ENCODE data around the gene CSMD2. TPM values are rescaled to one million over a fixed set of nuclear protein-coding genes. Genes with fewer than 3 reads are reported as not detected.

CSMD2 gene
- total RNA-seq, 1 donor from 2014 or later: 0.55 TPM

GRCh38 chr1:33602271-33602670, 562.8 kb downstream of the CSMD2 start:
- no peaks in the 10 kb centered on the region for H3K4me1 Mint-ChIP-seq (ENCODE audit: low read depth)
- no peak for DNase-seq (ENCODE audit: low spot score)
- H3K36me3 Mint-ChIP-seq (ENCODE audit: low read depth): no peaks in the 10 kb centered on the region
- no peak for TF ChIP-seq CTCF (IDR thresholded peaks at IDR 0.05)
- no peak overlapping the region for H3K27ac Mint-ChIP-seq (ENCODE audit: unreplicated experiment)
- no peak overlapping the region for H3K4me3 Mint-ChIP-seq (ENCODE audit: unreplicated experiment)
- H3K9me3 Mint-ChIP-seq (ENCODE audit: low read depth): no peaks in the 10 kb centered on the region
- H3K27me3 Mint-ChIP-seq (ENCODE audit: low read depth): peaks cover 27% of the 10 kb centered on the region

- Mint-ChIP-seq H3K4me1 (ENCODE audit: low read depth) (no peaks in the 10 kb centered on the region), H3K27ac (ENCODE audit: unreplicated experiment) (no peak overlapping the region), H3K27me3 (ENCODE audit: low read depth) (peaks cover 31% of the 10 kb centered on the region), H3K9me3 (ENCODE audit: low read depth) (no peaks in the 10 kb centered on the region), H3K4me3 (ENCODE audit: unreplicated experiment) (no peak overlapping the region), H3K36me3 (ENCODE audit: low read depth) (no peaks in the 10 kb centered on the region)
- no peak for TF ChIP-seq CTCF (IDR thresholded peaks at IDR 0.05)
- no peak for DNase-seq (ENCODE audit: low spot score)
These were observed 563.3 kb downstream of the CSMD2 start for GRCh38 chr1:33601751-33602150.

- no peak overlapping the region for H3K4me3 Mint-ChIP-seq (ENCODE audit: unreplicated experiment)
- H3K36me3 Mint-ChIP-seq (ENCODE audit: low read depth): peaks cover under 1% of the 10 kb centered on the region
- no peak for TF ChIP-seq CTCF (IDR thresholded peaks at IDR 0.05)
- H3K27me3 Mint-ChIP-seq (ENCODE audit: low read depth): peaks cover 41% of the 10 kb centered on the region
- no peak overlapping the region for H3K27ac Mint-ChIP-seq (ENCODE audit: unreplicated experiment)
- H3K9me3 Mint-ChIP-seq (ENCODE audit: low read depth): no peaks in the 10 kb centered on the region
- no peak for DNase-seq (ENCODE audit: low spot score)
- no peaks in the 10 kb centered on the region for H3K4me1 Mint-ChIP-seq (ENCODE audit: low read depth)
These were observed 565.4 kb downstream of the CSMD2 start for GRCh38 chr1:33599516-33600115.

- no peak overlapping the region for H3K4me3 Mint-ChIP-seq (ENCODE audit: unreplicated experiment)
- no peaks in the 10 kb centered on the region for H3K4me1 Mint-ChIP-seq (ENCODE audit: low read depth)
- peaks cover 4% of the 10 kb centered on the region for H3K9me3 Mint-ChIP-seq (ENCODE audit: low read depth)
- H3K27me3 Mint-ChIP-seq (ENCODE audit: low read depth): peaks cover 2% of the 10 kb centered on the region
- no peaks in the 10 kb centered on the region for H3K36me3 Mint-ChIP-seq (ENCODE audit: low read depth)
- no peak for DNase-seq (ENCODE audit: low spot score)
- H3K27ac Mint-ChIP-seq (ENCODE audit: unreplicated experiment): no peak overlapping the region
- no peak for TF ChIP-seq CTCF (IDR thresholded peaks at IDR 0.05)
These were observed 576.3 kb downstream of the CSMD2 start for GRCh38 chr1:33588726-33589125.

GRCh38 chr1:33586795-33587194, 578.2 kb downstream of the CSMD2 start:
- Mint-ChIP-seq H3K4me3 (ENCODE audit: unreplicated experiment) (no peak overlapping the region), H3K27ac (ENCODE audit: unreplicated experiment) (no peak overlapping the region), H3K36me3 (ENCODE audit: low read depth) (no peaks in the 10 kb centered on the region), H3K27me3 (ENCODE audit: low read depth) (peaks cover 5% of the 10 kb centered on the region), H3K9me3 (ENCODE audit: low read depth) (peaks cover 4% of the 10 kb centered on the region), H3K4me1 (ENCODE audit: low read depth) (no peaks in the 10 kb centered on the region)
- DNase-seq (ENCODE audit: low spot score): no peak
- no peak for TF ChIP-seq CTCF (IDR thresholded peaks at IDR 0.05)
